HEK293 (cell line): ENCODE data around the gene SNX5.

Experiments
- CTCF ChIA-PET: fragments of 350-600 bp; formaldehyde crosslinking; extraction: SDS; loops from one replicate; lab custom pipeline; 2021; ENCODE audit warnings: antibody characterized with exemption; lab: Yijun Ruan, JAX
- POLR2A ChIA-PET: fragments of 300-600 bp; formaldehyde crosslinking; extraction: SDS; loops from one replicate; lab custom pipeline; 2020; ENCODE audit warnings: antibody characterized with exemption, inconsistent platforms; lab: Yijun Ruan, JAX
- H3K27ac ChIP-seq: fragments of 200-500 bp; sonication (Bioruptor generic); 2 replicates; pipeline ENCODE4 v1.5.1; 2014; ENCODE audit warnings: low read depth, low read length, control low read depth, inconsistent platforms; ENCODE audit errors: extremely low read depth
- H3K36me3 ChIP-seq, 2 experiments: fragments of 200-500 bp in 1 of 2; sonication (Bioruptor generic) in 1 of 2; 1 replicate in 1 of 2; 2 replicates in 1 of 2; pipeline ENCODE4 v1.5.1; 2014 to 2017; ENCODE audit warnings: inconsistent platforms in 2 of 2, low read length in 2 of 2; ENCODE audit not compliant: control insufficient read depth in 2 of 2, insufficient read depth in 1 of 2
- H3K4me1 ChIP-seq: fragments of 200-500 bp; sonication (Bioruptor generic); 2 replicates; pipeline ENCODE4 v1.5.1; 2014; ENCODE audit warnings: mild to moderate bottlenecking, low read length, inconsistent platforms; ENCODE audit not compliant: control insufficient read depth, insufficient read depth
- H3K4me3 ChIP-seq: 2 replicates; pipeline ENCODE4 v1.5.1; 2011; ENCODE audit warnings: low read depth, mild to moderate bottlenecking, control low read depth, low read length, moderate library complexity
- H3K9me3 ChIP-seq: fragments of 200-500 bp; sonication (Bioruptor generic); 2 replicates; pipeline ENCODE4 v1.5.1; 2014; ENCODE audit warnings: low read depth, low read length, inconsistent platforms; ENCODE audit not compliant: control insufficient read depth, insufficient read depth
- KLF10 ChIP-seq: fragments of 450-650 bp; IDR thresholded peaks from 2 replicates; pipeline ENCODE4 v1.5.1; 2018; ENCODE audit warnings: missing biosample characterization, mild to moderate bottlenecking, missing genetic modification characterization
- KLF16 ChIP-seq: fragments of 450-650 bp; formaldehyde crosslinking; IDR thresholded peaks from 2 replicates; pipeline ENCODE4 v1.5.1; 2017; ENCODE audit warnings: missing biosample characterization, missing genetic modification characterization
- KLF9 ChIP-seq: fragments of 450-650 bp; formaldehyde crosslinking; IDR thresholded peaks from 2 replicates; pipeline ENCODE4 v1.5.1; 2016; ENCODE audit warnings: missing biosample characterization, missing genetic modification characterization, low read depth
- REPIN1 ChIP-seq: fragments of 450-650 bp; formaldehyde crosslinking; IDR thresholded peaks from 2 replicates; pipeline ENCODE4 v1.5.1; 2017; ENCODE audit warnings: missing biosample characterization, missing genetic modification characterization, low read depth
- SP2 ChIP-seq: fragments of 450-650 bp; formaldehyde crosslinking; IDR thresholded peaks from 2 replicates; pipeline ENCODE4 v1.5.1; 2016; ENCODE audit warnings: missing biosample characterization, missing genetic modification characterization
- SP3 ChIP-seq: fragments of 450-650 bp; formaldehyde crosslinking; IDR thresholded peaks from 2 replicates; pipeline ENCODE4 v1.5.1; 2016; ENCODE audit warnings: missing biosample characterization, missing genetic modification characterization
- TCF7L2 ChIP-seq: IDR thresholded peaks from 2 replicates; pipeline ENCODE4 v1.6.1; 2011; ENCODE audit warnings: low read depth, mild to moderate bottlenecking, inconsistent platforms, low read length, moderate library complexity, borderline replicate concordance
- WT1 ChIP-seq: fragments of 450-650 bp; formaldehyde crosslinking; IDR thresholded peaks from 2 replicates; pipeline ENCODE4 v1.5.1; 2016; ENCODE audit warnings: missing biosample characterization, missing genetic modification characterization
- ZBTB48 ChIP-seq: fragments of 450-650 bp; formaldehyde crosslinking; IDR thresholded peaks from 2 replicates; pipeline ENCODE4 v1.5.1; 2016; ENCODE audit warnings: missing biosample characterization, missing genetic modification characterization
- ZFP69B ChIP-seq: fragments of 450-650 bp; formaldehyde crosslinking; IDR thresholded peaks from 2 replicates; pipeline ENCODE4 v1.5.1; 2016; ENCODE audit warnings: missing biosample characterization, missing genetic modification characterization
- ZNF121 ChIP-seq: fragments of 450-650 bp; formaldehyde crosslinking; IDR thresholded peaks from 2 replicates; pipeline ENCODE4 v1.5.1; 2016; ENCODE audit warnings: missing biosample characterization, missing genetic modification characterization
- ZNF2 ChIP-seq: fragments of 450-650 bp; formaldehyde crosslinking; IDR thresholded peaks from 2 replicates; pipeline ENCODE4 v1.5.1; 2016; ENCODE audit warnings: missing biosample characterization, missing genetic modification characterization
- ZNF202 ChIP-seq: fragments of 450-650 bp; formaldehyde crosslinking; IDR thresholded peaks from 2 replicates; pipeline ENCODE4 v1.5.1; 2016; ENCODE audit warnings: missing biosample characterization, missing genetic modification characterization, borderline replicate concordance
- ZNF214 ChIP-seq: fragments of 450-650 bp; formaldehyde crosslinking; IDR thresholded peaks from 2 replicates; pipeline ENCODE4 v1.5.1; 2017; ENCODE audit warnings: missing biosample characterization, mild to moderate bottlenecking, missing genetic modification characterization, borderline replicate concordance
- ZNF302 ChIP-seq: fragments of 450-650 bp; formaldehyde crosslinking; IDR thresholded peaks from 2 replicates; pipeline ENCODE4 v1.5.1; 2016; ENCODE audit warnings: missing biosample characterization, missing genetic modification characterization, low read depth
- ZNF354C ChIP-seq: fragments of 450-650 bp; formaldehyde crosslinking; IDR thresholded peaks from 2 replicates; pipeline ENCODE4 v1.5.1; 2016; ENCODE audit warnings: missing biosample characterization, missing genetic modification characterization, low read depth, borderline replicate concordance
- ZNF518A ChIP-seq: fragments of 450-650 bp; formaldehyde crosslinking; conservative IDR thresholded peaks from 2 replicates; pipeline ENCODE4 v1.5.1; 2016; ENCODE audit warnings: low read depth, missing biosample characterization, missing genetic modification characterization
- ZNF529 ChIP-seq: fragments of 450-650 bp; formaldehyde crosslinking; IDR thresholded peaks from 2 replicates; pipeline ENCODE4 v1.5.1; 2017; ENCODE audit warnings: missing genetic modification characterization, missing biosample characterization; ENCODE audit not compliant: insufficient replicate concordance
- ZNF600 ChIP-seq: fragments of 450-650 bp; formaldehyde crosslinking; IDR thresholded peaks from 2 replicates; pipeline ENCODE4 v1.5.1; 2016; ENCODE audit warnings: missing biosample characterization, missing genetic modification characterization
- ZNF610 ChIP-seq: fragments of 450-650 bp; formaldehyde crosslinking; IDR thresholded peaks from 2 replicates; pipeline ENCODE4 v1.5.1; 2016; ENCODE audit warnings: missing biosample characterization, missing genetic modification characterization, borderline replicate concordance
- ZNF629 ChIP-seq: fragments of 450-650 bp; formaldehyde crosslinking; IDR thresholded peaks from 2 replicates; pipeline ENCODE4 v1.5.1; 2017; ENCODE audit warnings: missing biosample characterization, missing genetic modification characterization
- ZNF658 ChIP-seq: fragments of 450-650 bp; formaldehyde crosslinking; IDR thresholded peaks from 2 replicates; pipeline ENCODE4; 2016; ENCODE audit warnings: missing biosample characterization, missing genetic modification characterization
- ZNF776 ChIP-seq: fragments of 450-650 bp; formaldehyde crosslinking; IDR thresholded peaks from 2 replicates; pipeline ENCODE4 v1.5.0; 2017; ENCODE audit warnings: missing biosample characterization, missing genetic modification characterization, borderline replicate concordance
- ZNF777 ChIP-seq: fragments of 450-650 bp; formaldehyde crosslinking; IDR thresholded peaks from 2 replicates; pipeline ENCODE4 v1.5.1; 2017; ENCODE audit warnings: missing biosample characterization, missing genetic modification characterization, borderline replicate concordance
- ZNF792 ChIP-seq: fragments of 450-650 bp; formaldehyde crosslinking; IDR thresholded peaks from 2 replicates; pipeline ENCODE4 v1.5.1; 2016; ENCODE audit warnings: missing biosample characterization, missing genetic modification characterization
- TF ChIP-seq, protein P1 (sequence below): fragments of 450-650 bp; formaldehyde crosslinking; IDR thresholded peaks from 2 replicates; pipeline ENCODE4 v1.5.1; 2016; ENCODE audit warnings: missing biosample characterization, missing genetic modification characterization, borderline replicate concordance

Gene SNX5

GRCh38 chr20:17916433-17916891 lies 52.1 kb downstream of the SNX5 start:
- no peak overlapping the region for H3K4me3 ChIP-seq
- no peak overlapping the region for H3K27ac ChIP-seq
- H3K36me3 ChIP-seq = no peaks in the 10 kb centered on the region
- no peaks in the 10 kb centered on the region for H3K4me1 ChIP-seq
- H3K9me3 ChIP-seq = no peaks in the 10 kb centered on the region
- POLR2A ChIA-PET = no interaction called here
- TF ChIP-seq ZNF792 (tag by site-specific recombination) (no peak), ZFP69B (tag by site-specific recombination) (no peak), ZNF629 (tag by site-specific recombination) (no peak), ZNF202 (tag by site-specific recombination) (no peak), ZNF302 (tag by site-specific recombination) (no peak), ZNF518A (tag by site-specific recombination) (no peak), ZNF776 (tag by site-specific recombination) (no peak), ZNF658 (tag by site-specific recombination) (no peak), ZNF777 (tag by site-specific recombination) (no peak), KLF16 (tag by site-specific recombination) (no peak), KLF10 (no peak), ZNF610 (no peak), SP2 (no peak), SP3 (no peak), ZNF121 (tag by site-specific recombination) (no peak), REPIN1 (tag by site-specific recombination) (no peak)
- CTCF ChIA-PET = no interaction called here

DNA sequence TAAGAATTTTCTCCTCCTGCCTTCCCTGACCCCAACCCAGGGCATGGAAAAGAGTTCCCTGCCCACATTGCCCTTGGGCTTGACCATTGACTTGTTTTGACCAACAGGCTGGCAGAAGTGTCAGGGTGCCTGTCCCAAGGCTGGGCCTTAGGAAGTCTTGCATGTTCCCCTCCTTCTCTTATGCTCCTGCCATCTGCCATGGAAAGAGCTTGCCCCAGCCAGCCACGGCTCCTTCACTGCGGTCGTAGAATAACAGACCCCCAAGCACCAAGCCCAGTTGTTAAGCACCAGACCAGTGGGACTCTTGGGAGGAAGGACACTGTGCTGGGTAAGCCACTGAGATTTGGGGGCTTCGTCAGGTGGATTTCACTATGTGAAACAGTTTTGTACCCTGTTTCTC lies 53.6 kb downstream of the SNX5 start:
- CTCF ChIA-PET = no interaction called here
- H3K4me1 ChIP-seq = no peaks in the 10 kb centered on the region
- TF ChIP-seq ZNF214 = no peak
- H3K9me3 ChIP-seq = no peaks in the 10 kb centered on the region
- no peaks in the 10 kb centered on the region for H3K36me3 ChIP-seq
- H3K27ac ChIP-seq = no peak overlapping the region
- POLR2A ChIA-PET = no interaction called here
- H3K4me3 ChIP-seq = no peak overlapping the region

DNA sequence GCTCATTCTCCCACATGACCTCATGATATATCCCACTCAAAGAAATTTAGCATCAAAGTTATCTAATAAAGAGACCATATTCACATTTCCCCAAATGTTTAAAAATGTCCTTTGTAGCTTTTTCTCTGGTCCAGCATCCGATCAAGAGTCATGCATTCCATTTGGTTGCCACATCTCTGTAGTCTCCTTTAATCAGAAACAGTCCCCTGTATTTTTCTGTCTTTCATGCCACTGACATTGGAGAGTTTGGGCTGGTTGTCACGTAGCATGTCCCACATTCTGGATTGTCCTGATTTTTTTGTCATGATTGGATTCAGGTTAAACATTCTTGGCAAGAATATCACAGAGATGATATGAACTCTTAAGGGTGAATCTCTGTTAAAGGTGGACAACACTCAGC lies 55.7 kb downstream of the SNX5 start:
- no peaks in the 10 kb centered on the region for H3K36me3 ChIP-seq
- CTCF ChIA-PET = interaction anchor here (0.6 to 0.7 kb wide), 2 partner anchors 16 to 1016 kb away, joined by 4 to 5 read pairs; no protein-coding TSS in a partner anchor
- POLR2A ChIA-PET = no interaction called here

More for the DNA sequence above, 55.7 kb downstream of the SNX5 start:
- no peaks in the 10 kb centered on the region for H3K9me3 ChIP-seq
- no peak overlapping the region for H3K4me3 ChIP-seq
- TF ChIP-seq WT1 (tag by site-specific recombination) (no peak), KLF9 (tag by site-specific recombination) (no peak), ZNF354C (tag by site-specific recombination) (no peak), ZBTB48 (tag by site-specific recombination) (no peak), ZNF529 (tag by site-specific recombination) (no peak), TCF7L2 (no peak), ZNF2 (no peak), ZNF600 (tag by site-specific recombination) (no peak)
- TF ChIP-seq, protein P1, sequence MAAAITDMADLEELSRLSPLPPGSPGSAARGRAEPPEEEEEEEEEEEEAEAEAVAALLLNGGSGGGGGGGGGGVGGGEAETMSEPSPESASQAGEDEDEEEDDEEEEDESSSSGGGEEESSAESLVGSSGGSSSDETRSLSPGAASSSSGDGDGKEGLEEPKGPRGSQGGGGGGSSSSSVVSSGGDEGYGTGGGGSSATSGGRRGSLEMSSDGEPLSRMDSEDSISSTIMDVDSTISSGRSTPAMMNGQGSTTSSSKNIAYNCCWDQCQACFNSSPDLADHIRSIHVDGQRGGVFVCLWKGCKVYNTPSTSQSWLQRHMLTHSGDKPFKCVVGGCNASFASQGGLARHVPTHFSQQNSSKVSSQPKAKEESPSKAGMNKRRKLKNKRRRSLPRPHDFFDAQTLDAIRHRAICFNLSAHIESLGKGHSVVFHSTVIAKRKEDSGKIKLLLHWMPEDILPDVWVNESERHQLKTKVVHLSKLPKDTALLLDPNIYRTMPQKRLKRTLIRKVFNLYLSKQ = no peak
- H3K4me1 ChIP-seq = no peaks in the 10 kb centered on the region
- no peak overlapping the region for H3K27ac ChIP-seq
